Stomach smooth muscle (tissue), 2 donors: ENCODE measurements around the gene PDK4.
"Not testable (repeated sequence)": the region's sequence is repeated elsewhere in the genome, so short reads cannot be mapped to it uniquely, and the experiment has no call there.

Experiments
- H3K27ac ChIP-seq: one replicate; pipeline ENCODE4 v1.7.0; 2013; ENCODE audit warnings: mild to moderate bottlenecking, low read length, inconsistent platforms
- H3K27me3 ChIP-seq, 2 donors: one replicate each; pipeline ENCODE4 v1.7.0; 2013; ENCODE audit warnings: low read length in 2 of 2; ENCODE audit not compliant: insufficient read depth in 2 of 2, control insufficient read depth in 1 of 2
- H3K36me3 ChIP-seq, 2 donors: one replicate each; pipeline ENCODE4 v1.7.0; 2013; ENCODE audit warnings: low read length in 2 of 2; ENCODE audit not compliant: control insufficient read depth in 2 of 2, insufficient read depth in 2 of 2
- H3K4me1 ChIP-seq: one replicate; pipeline ENCODE4 v1.7.0; 2013; ENCODE audit warnings: low read length; ENCODE audit not compliant: control insufficient read depth, insufficient read depth
- H3K4me3 ChIP-seq, 2 donors: one replicate each; pipeline ENCODE4 v1.7.0; 2013; ENCODE audit warnings: low read length in 2 of 2
- H3K9ac ChIP-seq, 2 donors: one replicate each; pipeline ENCODE4 v1.7.0; 2013; ENCODE audit warnings: low read length in 2 of 2, mild to moderate bottlenecking in 1 of 2
- H3K9me3 ChIP-seq, 2 donors: one replicate each; pipeline ENCODE4 v1.7.0; 2013; ENCODE audit warnings: low read length in 2 of 2; ENCODE audit not compliant: control insufficient read depth in 2 of 2
- donor health status: healthy.
- donor health status: Pancreatic carcinoma.

Gene PDK4

GRCh38 chr7:95621404-95621803 is 25.1 kb upstream of the PDK4 start:
- no peak overlapping the region for H3K9ac ChIP-seq
- H3K4me1 ChIP-seq = no peaks in the 10 kb centered on the region
- no peak overlapping the region for H3K27ac ChIP-seq
- no peaks in the 10 kb centered on the region for H3K27me3 ChIP-seq
- no peak overlapping the region for H3K4me3 ChIP-seq
- no peaks in the 10 kb centered on the region for H3K9me3 ChIP-seq
- H3K36me3 ChIP-seq = no peaks in the 10 kb centered on the region

GRCh38 chr7:95620631-95621030 is 24.3 kb upstream of the PDK4 start:
- no peak overlapping the region for H3K9ac ChIP-seq
- H3K27ac ChIP-seq = no peak overlapping the region
- no peaks in the 10 kb centered on the region for H3K4me1 ChIP-seq
- H3K4me3 ChIP-seq = no peak overlapping the region
- H3K9me3 ChIP-seq = no peaks in the 10 kb centered on the region
- H3K27me3 ChIP-seq = no peaks in the 10 kb centered on the region
- no peaks in the 10 kb centered on the region for H3K36me3 ChIP-seq

GRCh38 chr7:95619921-95620320 is 23.6 kb upstream of the PDK4 start:
- Histone ChIP-seq H3K9ac (no peak overlapping the region), H3K4me1 (no peaks in the 10 kb centered on the region), H3K9me3 (no peaks in the 10 kb centered on the region), H3K4me3 (no peak overlapping the region), H3K36me3 (no peaks in the 10 kb centered on the region), H3K27ac (no peak overlapping the region), H3K27me3 (no peaks in the 10 kb centered on the region)

GRCh38 chr7:95619517-95619916 is 23.2 kb upstream of the PDK4 start:
- H3K4me1 ChIP-seq = no peaks in the 10 kb centered on the region
- no peak overlapping the region for H3K4me3 ChIP-seq
- H3K27me3 ChIP-seq = no peaks in the 10 kb centered on the region
- no peak overlapping the region for H3K9ac ChIP-seq
- no peaks in the 10 kb centered on the region for H3K36me3 ChIP-seq
- H3K27ac ChIP-seq = no peak overlapping the region
- H3K9me3 ChIP-seq = no peaks in the 10 kb centered on the region

- no peak overlapping the region for H3K9ac ChIP-seq
- no peaks in the 10 kb centered on the region for H3K9me3 ChIP-seq
- H3K4me1 ChIP-seq = peaks cover 4% of the 10 kb centered on the region
- no peak overlapping the region for H3K27ac ChIP-seq
- no peaks in the 10 kb centered on the region for H3K27me3 ChIP-seq
- no peak overlapping the region for H3K4me3 ChIP-seq
- H3K36me3 ChIP-seq = no peaks in the 10 kb centered on the region
Measured at GRCh38 chr7:95614442-95614940, 18.2 kb upstream of the PDK4 start.

GRCh38 chr7:95611224-95611623 is 14.9 kb upstream of the PDK4 start:
- Histone ChIP-seq H3K27ac (no peak overlapping the region), H3K4me1 (peaks cover 17% of the 10 kb centered on the region), H3K4me3 (no peak overlapping the region), H3K36me3 (no peaks in the 10 kb centered on the region), H3K9me3 (no peaks in the 10 kb centered on the region), H3K27me3 (no peaks in the 10 kb centered on the region), H3K9ac (no peak overlapping the region)

- Histone ChIP-seq H3K4me3 (peak overlapping the region; percentile 28 to 54), H3K27ac (peak overlapping the region; percentile 96), H3K4me1 (peaks cover 17% of the 10 kb centered on the region), H3K36me3 (no peaks in the 10 kb centered on the region), H3K27me3 (no peaks in the 10 kb centered on the region), H3K9ac (peak overlapping the region; percentile 75 to 88), H3K9me3 (no peaks in the 10 kb centered on the region)
Measured at GRCh38 chr7:95609277-95609971, 13.1 kb upstream of the PDK4 start.

GRCh38 chr7:95608359-95609173 is 12.2 kb upstream of the PDK4 start:
- Histone ChIP-seq H3K9me3 (no peaks in the 10 kb centered on the region), H3K9ac (peak overlapping the region; percentile 75 to 88), H3K27ac (peak overlapping the region; percentile 96), H3K4me3 (peak overlapping the region; percentile 8 to 54), H3K36me3 (no peaks in the 10 kb centered on the region), H3K27me3 (no peaks in the 10 kb centered on the region), H3K4me1 (peaks cover 17% of the 10 kb centered on the region)

- peaks cover 17% of the 10 kb centered on the region for H3K4me1 ChIP-seq
- peak overlapping the region; percentile 96 for H3K27ac ChIP-seq
- no peaks in the 10 kb centered on the region for H3K36me3 ChIP-seq
- peak overlapping the region in 1 of 2 donors; percentile 42 for H3K9ac ChIP-seq
- H3K9me3 ChIP-seq = no peaks in the 10 kb centered on the region
- H3K27me3 ChIP-seq = no peaks in the 10 kb centered on the region
- H3K4me3 ChIP-seq = peak overlapping the region in 1 of 2 donors; percentile 40
Measured at GRCh38 chr7:95607561-95607960, 11.2 kb upstream of the PDK4 start.

GRCh38 chr7:95605275-95605674 is 9.0 kb upstream of the PDK4 start:
- no peak overlapping the region for H3K27ac ChIP-seq
- H3K9me3 ChIP-seq = no peaks in the 10 kb centered on the region

GRCh38 chr7:95604811-95605210 is 8.5 kb upstream of the PDK4 start:
- peaks cover 13% of the 10 kb centered on the region for H3K4me1 ChIP-seq
- H3K27ac ChIP-seq = not testable (repeated sequence)

More at GRCh38 chr7:95605275-95605674, 9.0 kb upstream of the PDK4 start:
- H3K4me3 ChIP-seq = no peak overlapping the region
- peaks cover 17% of the 10 kb centered on the region for H3K4me1 ChIP-seq
- H3K9ac ChIP-seq = no peak overlapping the region
- no peaks in the 10 kb centered on the region for H3K36me3 ChIP-seq
- no peaks in the 10 kb centered on the region for H3K27me3 ChIP-seq

More at GRCh38 chr7:95604811-95605210, 8.5 kb upstream of the PDK4 start:
- not testable (repeated sequence) for H3K36me3 ChIP-seq, H3K9me3 ChIP-seq, H3K27me3 ChIP-seq, H3K9ac ChIP-seq, H3K4me3 ChIP-seq
